Glomerular endothelial cell (primary cell): ENCODE measurements around the gene ALG2. TPM values are rescaled to one million over a fixed set of nuclear protein-coding genes. Genes with fewer than 3 reads are reported as not detected.

Experiments
- DNase-seq: peaks from one replicate; pipeline ENCODE4 v3.0.0-alpha.2; 2011; ENCODE audit warnings: low read depth, low spot score; ENCODE audit errors: extremely low read depth
- total RNA-seq: library from RNA; depleted of rRNA; stranded (reverse); fragments of >200 nt; gene quantifications from 2 replicates; pipeline ENCODE4 v1.2.3, GENCODE V29; 2015

The ALG2 gene, protein sequence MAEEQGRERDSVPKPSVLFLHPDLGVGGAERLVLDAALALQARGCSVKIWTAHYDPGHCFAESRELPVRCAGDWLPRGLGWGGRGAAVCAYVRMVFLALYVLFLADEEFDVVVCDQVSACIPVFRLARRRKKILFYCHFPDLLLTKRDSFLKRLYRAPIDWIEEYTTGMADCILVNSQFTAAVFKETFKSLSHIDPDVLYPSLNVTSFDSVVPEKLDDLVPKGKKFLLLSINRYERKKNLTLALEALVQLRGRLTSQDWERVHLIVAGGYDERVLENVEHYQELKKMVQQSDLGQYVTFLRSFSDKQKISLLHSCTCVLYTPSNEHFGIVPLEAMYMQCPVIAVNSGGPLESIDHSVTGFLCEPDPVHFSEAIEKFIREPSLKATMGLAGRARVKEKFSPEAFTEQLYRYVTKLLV
- 43.5 and 45.0 TPM in 2 replicates for total RNA-seq

DNA sequence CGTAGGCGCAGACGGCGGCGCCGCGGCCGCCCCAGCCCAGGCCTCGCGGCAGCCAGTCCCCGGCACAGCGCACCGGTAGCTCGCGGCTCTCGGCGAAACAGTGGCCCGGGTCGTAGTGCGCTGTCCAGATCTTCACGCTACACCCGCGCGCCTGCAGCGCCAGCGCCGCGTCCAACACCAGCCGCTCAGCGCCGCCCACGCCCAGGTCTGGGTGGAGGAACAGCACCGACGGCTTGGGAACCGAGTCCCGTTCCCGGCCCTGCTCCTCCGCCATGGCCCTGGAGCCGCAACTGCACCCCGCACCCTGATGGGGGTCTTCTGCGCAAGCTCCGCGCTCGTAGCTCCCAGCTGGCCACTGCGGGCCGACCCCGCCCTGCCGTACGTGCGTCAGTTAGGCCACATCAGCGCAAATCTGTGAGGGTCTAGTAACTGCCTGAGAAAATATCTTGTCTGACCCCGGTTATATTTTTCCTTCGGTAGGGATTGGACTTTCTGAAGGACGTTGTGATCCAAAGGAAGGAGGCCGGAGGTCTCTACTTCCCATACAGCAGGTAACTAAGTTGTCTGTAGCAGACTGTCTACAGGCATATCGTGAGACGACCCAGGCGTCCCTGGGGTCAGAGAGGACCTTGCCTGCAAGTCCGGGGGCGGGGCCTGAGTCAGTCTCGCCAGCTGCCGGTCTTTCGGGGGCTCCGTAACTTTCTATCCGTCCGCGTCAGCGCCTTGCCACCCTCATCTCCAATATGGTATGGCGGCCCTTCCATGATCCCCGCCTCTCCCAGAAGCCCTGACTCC, at the start of gene ALG2, which contains the start of gene SEC61B:
ALG2 (minus strand) TSS at position 322 of the 795 bp plus-strand sequence; CDS start at position 274, 48 bp downstream.
SEC61B (plus strand) TSS at position 662 of the 795 bp plus-strand sequence; CDS start at position 744, 82 bp downstream.
- peak; percentile 84 for DNase-seq

DNA sequence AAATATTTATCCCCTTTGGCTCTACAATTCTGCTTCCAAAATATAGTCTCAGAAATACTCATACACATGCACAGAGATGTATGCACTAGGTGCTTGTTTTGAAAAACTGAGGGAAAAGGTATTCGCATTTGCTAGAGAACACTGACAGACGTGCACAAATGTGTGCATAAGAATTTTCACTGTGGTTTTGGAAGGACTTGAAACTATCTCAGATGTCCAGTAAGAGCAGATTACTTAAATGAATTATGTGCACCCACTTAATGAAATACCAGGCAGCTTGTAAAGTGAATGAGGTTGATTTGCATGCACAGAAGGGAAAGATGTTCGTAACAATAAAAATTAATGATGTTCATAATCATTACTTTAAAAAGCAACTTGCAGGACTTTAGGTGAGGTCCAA, 48.7 kb upstream of the ALG2 start:
- DNase-seq: no peak

DNA sequence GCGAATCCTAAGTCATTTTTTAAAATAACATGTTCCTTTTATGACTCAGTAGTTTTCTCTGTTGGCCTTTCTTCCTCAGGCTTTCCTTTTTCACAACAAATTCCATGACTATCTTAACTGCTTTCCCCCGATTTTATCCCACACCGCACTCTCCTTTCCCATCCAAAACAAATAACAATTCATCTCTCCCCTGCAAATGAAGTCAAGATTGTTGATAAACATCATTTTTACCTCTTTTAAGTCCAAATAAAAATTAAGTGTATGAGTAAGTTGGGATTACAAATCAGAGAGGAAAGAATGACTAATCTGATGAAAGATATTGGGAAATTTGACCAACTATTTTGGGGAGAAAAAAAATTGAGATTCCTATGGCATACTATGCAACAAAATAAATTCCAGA, 47.7 kb upstream of the ALG2 start:
- no peak for DNase-seq

DNA sequence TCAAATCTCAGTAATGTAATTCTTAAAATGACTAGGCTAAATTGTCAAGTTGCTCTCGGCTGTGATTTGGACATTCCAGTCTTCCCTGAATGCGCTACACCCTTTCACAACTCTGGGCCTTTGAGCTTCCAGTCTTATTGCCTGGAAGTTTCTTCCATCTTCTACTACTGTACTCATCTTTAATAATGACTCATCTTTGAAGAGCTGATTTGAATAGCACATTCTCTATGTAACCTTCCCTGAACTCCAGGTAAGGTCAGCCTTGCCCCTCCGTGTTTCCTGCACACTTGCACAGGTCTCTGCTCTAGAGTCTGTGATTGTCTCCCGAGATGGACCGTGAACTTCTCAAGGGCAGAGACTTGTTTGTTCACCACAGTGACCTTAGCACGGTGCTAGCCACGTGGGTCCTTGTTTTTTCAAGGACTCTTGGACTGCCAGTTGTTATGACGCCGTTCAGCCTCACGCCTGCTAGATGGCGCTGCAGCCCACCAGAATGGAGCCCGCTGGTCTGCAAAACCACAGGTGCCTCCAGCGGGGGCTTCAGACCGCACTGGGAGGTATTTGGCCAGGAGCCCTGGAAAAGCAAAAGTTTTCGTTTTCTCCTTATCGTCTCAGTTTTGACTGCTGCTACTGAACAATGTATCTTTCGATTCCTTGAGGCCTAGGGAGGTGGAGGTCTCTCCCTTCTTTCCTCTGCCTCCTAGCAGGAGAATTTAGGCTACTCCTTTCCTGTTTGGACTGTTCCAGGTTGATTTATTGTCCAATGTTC, 44.7 kb upstream of the ALG2 start:
- peak; percentile 34 for DNase-seq

DNA sequence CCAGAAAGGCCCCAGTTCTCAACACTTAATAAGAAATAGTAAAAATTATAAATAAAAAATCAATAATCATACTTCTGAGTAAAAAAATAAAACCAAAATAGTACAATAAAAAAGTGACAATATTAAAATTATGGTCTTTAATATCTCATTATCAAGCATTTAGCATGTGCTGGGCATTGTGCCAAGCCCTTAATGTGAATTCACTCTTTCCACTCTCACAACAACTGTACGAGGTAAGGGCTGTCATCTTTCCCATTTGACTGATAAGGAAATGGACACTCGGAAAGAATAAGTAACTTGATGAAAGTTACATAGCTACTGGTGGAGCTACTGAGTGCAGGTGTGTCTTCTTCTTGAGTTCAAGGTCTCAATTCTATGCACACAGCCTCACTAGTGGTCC, 43.9 kb upstream of the ALG2 start:
- no peak for DNase-seq

DNA sequence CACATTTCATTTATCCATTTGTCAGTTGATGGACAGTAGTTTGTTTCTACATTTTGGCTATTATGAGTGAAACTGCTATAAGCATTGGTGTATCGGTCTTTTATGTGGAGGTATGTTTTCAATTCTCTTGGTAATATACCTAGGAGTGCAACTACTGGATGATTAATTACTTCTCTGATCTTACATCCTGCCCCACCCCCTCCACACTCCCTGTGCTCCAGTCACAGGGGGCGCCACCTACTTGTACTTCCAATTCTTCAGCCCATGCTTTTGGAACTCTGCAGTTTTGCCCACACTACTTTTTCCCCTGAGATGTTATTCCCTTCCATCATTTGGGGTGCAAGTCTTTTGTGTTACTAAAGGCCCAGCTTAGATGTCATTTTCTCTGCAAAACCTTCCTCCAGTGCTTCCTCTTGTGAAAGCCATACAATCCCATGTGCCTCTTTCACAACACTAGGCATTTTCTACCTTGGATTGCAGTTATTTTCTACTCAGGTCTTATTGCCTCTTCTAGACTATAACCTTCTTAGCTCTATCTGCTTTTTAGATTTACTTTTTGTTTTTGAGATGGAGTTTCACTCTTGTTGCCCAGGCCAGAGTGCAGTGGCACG, 42.4 kb upstream of the ALG2 start:
- no peak for DNase-seq

DNA sequence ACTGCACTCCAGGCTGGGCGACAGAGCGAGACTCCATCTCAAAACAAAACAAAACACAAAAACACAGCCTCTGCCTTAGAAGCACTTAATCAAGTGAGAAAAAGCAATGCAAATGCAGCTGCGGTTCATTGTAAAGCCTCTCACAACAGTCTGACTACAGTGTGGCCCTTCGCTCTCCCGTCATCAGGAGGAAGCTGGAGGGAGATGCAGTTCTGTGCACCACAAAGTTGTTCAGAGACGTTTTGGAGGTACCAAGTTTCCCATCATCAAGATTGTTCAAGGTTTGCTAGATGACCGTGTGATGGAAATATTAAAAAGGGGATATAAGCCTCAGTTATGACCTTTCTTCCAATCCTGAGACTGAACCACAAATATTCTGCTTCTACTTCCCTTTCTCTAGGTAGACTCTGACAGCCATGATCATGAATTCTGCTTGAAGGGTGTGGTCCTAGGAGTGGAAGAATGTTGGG, 41.2 kb upstream of the ALG2 start:
- DNase-seq: no peak

DNA sequence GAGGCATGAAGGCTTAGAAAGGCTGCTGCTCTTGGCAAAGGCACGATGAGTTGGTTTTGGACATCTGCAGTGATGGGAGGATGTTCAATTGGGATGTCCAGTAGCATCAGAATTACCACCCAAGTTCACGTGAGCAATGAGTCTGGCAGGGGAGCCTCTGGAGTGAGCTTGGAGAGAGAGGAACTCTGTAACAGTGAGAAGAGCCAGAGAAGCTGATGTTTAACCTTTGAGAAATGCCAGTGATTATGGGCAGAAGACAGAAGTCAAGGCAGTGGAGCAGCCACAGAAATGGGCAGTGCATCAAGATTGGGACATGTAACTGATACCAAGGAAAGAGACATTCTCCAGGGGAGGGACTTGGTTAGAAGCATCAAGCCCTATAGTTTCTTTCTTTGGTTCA, 40.2 kb upstream of the ALG2 start:
- DNase-seq: no peak

DNA sequence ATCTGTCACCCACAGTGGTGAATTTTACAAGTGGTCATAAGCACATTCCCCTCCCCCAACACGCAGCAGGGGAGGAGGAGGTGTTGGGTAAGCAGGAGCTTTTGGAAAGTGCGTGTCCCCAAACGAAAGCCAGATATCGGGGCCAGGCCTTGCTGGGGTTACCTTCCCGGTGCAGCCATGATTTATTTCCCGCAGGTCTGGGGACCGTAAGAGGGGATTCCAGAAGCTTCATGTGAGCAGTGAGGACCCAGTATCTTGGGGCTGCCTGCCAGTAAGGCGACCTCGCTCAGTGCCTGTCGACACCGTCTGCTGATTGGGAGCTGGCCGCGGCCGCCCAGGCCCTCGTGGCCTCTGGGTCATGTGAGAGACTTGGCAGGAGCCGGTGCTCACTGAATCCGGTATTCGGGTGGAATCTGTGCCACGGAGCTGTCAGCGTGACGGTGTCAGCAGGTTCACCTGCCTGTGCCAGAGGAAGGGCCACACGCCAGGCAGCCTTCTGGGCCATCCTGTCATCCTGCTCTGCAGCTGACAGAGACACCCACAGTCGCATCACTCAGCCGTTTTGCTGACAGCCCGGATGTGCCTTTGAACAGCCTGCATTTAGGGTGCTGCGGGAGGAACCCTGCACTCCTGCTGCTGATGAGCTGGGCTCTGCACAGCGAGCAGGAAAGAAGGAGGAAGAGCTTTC, 37.6 kb upstream of the ALG2 start:
- no peak for DNase-seq

DNA sequence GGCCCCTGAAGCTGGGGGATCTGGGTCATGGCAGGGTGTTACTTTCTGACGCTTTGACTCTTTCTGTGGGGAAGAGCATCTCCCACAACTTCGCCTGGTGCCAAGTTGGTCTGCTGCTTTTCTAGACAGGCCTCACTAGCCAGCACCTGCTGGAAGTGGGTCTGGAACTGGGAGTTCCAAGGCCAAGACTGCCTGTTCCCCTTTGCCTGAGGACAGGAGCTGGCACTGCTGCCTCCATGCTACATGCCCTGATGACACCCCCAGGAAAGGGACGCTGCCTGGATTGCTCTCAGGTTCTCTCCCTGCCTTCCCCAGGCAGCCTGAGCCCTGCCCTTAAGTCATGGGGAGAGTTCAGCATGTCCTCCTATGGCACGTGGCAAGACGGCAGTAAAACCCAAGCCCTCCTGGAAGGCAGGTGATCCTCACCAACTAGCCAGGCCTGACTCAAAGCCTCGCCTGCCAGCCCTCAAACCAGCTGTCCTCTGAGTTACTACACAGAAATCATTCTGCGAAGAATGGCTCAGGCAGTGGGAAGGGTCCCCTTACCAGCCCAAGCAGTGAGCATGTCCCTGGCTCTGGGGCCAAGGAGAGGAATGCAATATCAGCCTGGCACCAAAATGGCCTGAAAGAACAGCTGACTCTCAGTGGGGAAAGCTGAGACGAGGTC, 36.1 kb upstream of the ALG2 start:
- no peak for DNase-seq

DNA sequence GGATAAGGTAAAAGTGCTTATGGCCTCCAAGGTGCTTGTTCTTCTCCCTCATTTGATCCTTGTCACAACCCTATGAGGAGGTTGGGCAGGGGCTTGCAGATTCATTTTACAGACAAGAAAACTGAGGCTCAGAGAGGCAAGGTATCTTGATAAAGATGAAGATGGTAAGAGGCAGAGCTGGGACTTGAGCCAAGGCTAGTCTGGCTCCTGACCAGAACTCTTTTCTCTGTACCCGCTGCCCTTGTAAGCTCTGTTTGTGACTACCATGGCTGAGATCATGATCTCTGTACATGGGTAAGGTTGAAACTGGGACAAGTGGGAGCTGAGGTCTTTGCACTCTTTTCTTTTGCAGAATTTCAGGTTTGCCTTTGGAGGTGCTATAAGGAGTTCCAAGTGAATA, 33.9 kb upstream of the ALG2 start:
- DNase-seq: no peak

DNA sequence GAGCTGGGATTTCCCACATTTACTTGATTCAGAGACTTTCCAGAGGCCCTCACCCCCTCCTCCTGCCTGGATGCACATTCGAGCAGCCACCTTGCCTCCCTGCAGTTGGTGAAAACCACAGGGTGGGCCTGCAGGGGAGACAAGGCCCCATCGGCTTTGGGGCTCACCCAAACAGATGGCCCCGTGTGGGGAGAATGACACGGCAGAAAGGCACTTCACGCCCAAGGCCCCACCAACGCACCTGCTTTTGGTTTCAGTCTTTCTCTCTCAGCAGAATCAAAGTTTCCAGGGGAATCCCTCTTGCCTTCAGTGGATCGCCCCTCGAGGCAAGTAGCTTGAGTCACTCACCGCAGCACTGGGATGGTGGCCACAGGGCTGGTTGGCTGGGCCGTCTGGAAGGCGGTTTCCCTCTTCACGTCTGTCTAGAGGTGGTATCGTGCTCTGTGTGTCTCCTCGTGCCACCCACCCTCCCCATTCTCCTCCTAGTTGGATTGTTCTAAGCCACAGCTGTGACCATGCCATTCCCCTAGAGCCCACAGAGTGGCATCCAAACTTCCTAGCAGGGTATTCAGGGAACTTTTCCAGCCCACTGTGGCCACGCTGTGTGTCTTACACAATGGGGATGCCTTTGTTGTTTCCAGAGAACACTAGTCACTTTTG, 32.2 kb upstream of the ALG2 start:
- no peak for DNase-seq

DNA sequence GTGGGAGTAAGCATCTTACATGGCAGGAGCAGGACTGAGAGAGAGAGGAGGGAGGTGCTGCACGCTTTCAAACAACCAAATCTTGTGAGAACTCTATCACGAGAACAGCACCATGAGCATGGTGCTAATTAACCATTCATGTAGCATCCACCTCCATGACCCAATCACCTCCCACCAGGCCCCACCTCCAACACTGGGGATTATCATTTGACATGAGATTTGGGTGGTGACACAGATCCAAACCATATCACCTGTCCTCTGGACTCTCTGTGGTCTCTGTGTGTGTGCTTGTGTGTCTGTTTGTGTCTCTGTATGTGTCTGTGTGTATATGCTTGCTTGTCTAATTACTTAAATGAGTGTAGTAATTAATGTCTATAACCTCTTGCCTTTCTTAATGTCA, 31.4 kb upstream of the ALG2 start:
- no peak for DNase-seq

DNA sequence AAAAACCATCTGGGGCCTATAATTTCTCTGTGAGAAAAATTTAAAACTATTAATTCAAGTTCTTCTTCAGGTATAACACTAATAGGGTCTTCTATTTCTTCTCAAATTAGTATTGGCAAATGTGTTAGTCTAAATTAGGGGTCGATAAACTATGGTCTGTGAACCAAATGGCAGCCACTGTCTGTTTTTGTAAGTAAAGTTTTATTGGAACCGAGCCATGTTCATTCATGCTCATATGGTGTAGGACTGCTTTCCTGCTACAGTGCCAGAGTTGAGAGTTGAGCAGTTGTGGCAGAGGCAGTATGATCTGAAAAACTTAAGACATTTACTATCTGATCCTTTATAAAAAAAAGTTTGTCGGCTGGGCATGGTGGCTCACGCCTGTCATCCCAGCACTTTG, 29.4 kb upstream of the ALG2 start:
- no peak for DNase-seq

DNA sequence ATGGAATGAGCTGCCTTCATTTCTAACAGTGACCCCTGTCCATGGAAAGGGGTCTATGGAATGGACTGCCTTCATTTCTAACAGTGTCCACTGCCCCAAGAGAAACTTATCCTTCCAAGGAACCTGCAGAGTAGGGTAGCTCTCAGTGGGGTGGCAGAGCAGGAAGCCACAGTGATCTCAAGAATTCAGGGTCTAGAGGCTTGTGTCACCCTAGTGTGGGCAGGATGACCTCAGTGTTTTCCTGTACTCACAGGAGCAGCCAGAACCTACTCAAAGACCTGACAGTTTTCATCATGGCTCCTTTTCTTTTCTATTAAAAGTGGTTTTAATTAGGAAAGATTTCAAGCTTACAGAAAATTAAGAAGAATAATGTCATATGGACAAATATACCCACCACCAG, 27.9 kb upstream of the ALG2 start:
- DNase-seq: no peak

DNA sequence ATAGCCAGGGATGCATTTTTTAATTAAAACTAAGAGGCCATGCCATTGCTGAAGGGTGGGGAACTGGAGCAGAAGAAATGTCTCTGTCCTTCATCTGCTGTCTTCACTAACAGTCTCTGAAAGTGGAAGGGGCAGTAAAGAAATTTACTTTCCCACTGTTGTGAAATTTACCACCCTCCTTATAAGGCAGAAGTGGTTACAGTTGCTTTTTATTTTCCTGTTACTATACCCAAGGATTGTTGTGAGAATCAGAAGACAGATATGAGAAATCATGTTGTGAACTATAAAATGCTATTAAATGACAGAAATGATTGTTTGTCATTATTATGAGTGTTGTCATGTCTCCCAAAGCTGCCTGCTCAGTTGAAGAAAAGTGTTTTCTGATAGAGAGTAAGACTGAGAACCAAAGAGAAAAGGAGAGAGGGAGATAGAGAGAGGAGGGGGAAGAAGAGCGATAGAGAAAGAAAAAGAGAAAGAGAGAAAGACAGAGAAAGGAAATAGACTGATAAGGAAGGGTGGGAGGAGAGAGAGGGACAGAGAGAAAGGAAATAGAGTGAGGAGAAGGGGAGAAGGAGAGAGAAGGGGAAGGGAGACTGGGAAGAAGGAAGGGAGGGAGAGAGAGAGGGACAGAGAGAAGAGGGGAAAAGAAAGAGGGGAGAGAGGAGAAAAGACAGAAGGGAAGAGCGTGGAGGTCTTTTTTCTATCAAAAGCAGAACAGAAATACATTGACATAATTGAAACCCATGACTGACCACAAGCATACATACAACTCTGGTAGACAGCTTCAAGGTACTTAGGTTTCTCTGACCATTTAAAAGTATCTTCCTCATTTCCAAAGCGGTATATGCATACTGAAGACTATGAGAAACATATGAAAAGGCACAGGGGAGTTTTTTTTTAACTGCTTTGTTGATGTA, 22.9 kb upstream of the ALG2 start:
- DNase-seq: no peak

DNA sequence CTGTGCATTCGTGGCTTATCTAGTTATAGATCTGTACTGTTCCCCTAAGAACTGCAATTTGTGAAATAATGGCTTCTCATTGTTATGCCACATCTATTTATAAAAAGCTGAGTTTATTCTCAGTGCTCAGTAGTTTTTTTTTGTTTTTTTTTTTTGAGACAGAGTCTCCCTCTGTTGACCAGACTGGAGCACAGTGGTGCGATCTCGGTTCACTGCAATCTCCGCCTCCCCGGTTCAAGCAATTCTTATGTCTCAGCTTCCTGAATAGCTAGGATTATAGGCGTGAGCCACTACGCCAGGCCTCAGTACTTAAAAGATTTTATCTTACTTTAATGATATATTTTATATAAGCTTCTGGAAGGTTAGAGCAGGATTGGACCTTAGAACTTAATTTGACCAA, 19.4 kb upstream of the ALG2 start:
- DNase-seq: no peak
